Measurements from ENCODE around the gene HDAC4. TPM values are rescaled to one million over a fixed set of nuclear protein-coding genes. Genes with fewer than 3 reads are reported as not detected.

HDAC4 gene
- total and polyA plus RNA-seq, 2 donors from 2014 or later = 2.2 to 56.8 TPM

DNA sequence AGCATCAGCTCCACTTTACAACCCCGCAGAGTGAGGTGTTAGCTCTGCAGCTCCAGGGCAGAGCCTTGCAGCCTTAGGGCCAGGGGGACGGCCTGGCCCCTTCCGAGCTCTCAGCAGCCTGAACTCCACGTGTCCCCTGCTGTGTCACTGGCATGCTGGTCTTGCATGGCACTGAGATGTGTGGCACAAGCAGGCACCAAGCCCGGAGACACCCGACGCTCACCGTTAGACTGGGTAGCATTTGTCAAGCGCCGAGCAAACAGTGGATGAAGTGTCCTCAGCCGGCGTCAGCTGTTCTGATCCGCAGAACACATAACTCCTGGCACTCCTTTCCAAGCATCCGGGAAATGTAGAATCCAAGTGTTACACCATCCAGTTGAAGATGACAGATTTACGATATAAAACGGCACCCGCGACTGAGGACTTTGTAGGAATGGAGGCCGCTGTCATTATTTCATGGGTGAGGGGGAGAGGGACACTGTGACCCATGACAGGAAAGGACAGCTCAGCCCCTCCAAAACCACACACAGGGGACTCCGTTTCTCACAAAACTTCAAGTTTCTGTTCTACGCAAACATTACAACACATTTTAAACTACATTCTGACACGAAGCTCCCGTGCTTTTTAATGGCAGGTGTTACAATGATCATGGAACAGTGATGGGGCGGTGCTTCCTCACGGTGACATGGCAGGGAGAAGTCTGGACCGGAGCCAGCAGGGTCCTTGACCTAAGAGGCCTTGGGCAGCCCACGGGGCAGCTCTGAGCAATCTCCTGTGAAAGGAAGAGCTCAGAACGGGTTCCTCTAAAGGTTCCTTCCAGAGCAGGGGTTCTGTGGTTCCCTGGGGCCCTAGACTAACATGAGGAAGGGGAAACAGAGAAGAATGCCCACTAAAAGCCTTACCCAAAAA is 89.4 kb downstream of the HDAC4 start:
- TF ChIP-seq, protein P1, sequence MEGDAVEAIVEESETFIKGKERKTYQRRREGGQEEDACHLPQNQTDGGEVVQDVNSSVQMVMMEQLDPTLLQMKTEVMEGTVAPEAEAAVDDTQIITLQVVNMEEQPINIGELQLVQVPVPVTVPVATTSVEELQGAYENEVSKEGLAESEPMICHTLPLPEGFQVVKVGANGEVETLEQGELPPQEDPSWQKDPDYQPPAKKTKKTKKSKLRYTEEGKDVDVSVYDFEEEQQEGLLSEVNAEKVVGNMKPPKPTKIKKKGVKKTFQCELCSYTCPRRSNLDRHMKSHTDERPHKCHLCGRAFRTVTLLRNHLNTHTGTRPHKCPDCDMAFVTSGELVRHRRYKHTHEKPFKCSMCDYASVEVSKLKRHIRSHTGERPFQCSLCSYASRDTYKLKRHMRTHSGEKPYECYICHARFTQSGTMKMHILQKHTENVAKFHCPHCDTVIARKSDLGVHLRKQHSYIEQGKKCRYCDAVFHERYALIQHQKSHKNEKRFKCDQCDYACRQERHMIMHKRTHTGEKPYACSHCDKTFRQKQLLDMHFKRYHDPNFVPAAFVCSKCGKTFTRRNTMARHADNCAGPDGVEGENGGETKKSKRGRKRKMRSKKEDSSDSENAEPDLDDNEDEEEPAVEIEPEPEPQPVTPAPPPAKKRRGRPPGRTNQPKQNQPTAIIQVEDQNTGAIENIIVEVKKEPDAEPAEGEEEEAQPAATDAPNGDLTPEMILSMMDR (IDR thresholded peaks at IDR 0.05; ENCODE audit: borderline replicate concordance, extremely low read depth, insufficient read depth) = no peak
- Histone ChIP-seq H3K27ac (ENCODE audit: low read depth in 2 of 2, low read length in 2 of 2) (no peak overlapping the region), H3K36me3 (ENCODE audit: control insufficient read depth in 2 of 3, insufficient read depth in 3 of 3, low read length in 3 of 3) (no peaks in the 10 kb centered on the region), H3K4me3 (ENCODE audit: low read length in 3 of 3) (no peak overlapping the region), H3K9ac (ENCODE audit: low read length in 3 of 3) (no peak overlapping the region), H3K27me3 (ENCODE audit: control insufficient read depth, insufficient read depth, low read length) (no peaks in the 10 kb centered on the region), H3K9me3 (ENCODE audit: control insufficient read depth in 2 of 3, insufficient read depth in 1 of 3, low read length in 3 of 3) (no peaks in the 10 kb centered on the region), H3K4me1 (ENCODE audit: control insufficient read depth in 2 of 3, insufficient read depth in 2 of 3, low read depth in 1 of 3, low read length in 3 of 3) (peaks cover 0 to 13% (median 5%) of the 10 kb centered on the region in 3 donors)
- intact Hi-C loops (cut with DNase I) = no loop called here
- FAIRE-seq (no peak), DNase-seq (peak in 3 of 5 donors; percentile 44 to 85 (median 80))

DNA sequence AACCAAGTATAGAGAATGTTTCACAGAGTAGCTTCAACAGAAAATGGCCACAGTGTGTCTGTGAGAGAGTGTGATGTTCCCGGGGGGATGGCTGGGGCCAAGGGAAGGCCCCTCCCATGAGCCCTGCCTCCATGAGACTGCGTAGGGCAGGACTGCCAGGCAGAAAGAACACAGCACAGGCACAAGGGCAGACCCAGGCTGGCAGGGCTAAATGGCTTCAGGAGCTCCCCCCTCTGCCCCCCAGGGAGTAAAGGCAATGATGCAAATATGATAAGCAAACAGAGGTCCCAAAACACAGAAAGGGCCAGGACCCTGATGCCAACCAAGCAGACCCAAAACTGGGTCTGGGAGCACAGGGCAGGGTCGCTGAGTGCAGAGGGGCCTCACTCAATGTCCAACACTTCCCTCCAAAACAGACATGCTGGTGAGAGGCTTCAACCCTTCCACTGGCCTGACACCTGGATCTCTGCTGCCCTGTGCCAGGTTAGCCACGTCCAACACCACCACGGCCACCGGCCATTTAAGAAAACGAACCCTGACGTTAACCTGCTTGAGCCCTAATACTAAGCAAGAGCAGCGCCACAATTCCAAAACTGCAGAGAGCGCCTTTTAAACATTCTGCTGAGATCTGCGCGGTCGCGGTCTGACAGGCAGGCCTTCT is 90.3 kb downstream of the HDAC4 start:
- FAIRE-seq = no peak
- H3K9ac ChIP-seq (ENCODE audit: low read length in 3 of 3) = no peak overlapping the region
- H3K4me1 ChIP-seq (ENCODE audit: control insufficient read depth in 2 of 3, insufficient read depth in 2 of 3, low read depth in 1 of 3, low read length in 3 of 3) = peaks cover 0 to 13% (median 5%) of the 10 kb centered on the region in 3 donors
- no peaks in the 10 kb centered on the region for H3K27me3 ChIP-seq (ENCODE audit: control insufficient read depth, insufficient read depth, low read length)
- TF ChIP-seq, protein P1 (IDR thresholded peaks at IDR 0.05; ENCODE audit: borderline replicate concordance, extremely low read depth, insufficient read depth) = no peak
- H3K36me3 ChIP-seq (ENCODE audit: control insufficient read depth in 2 of 3, insufficient read depth in 3 of 3, low read length in 3 of 3) = no peaks in the 10 kb centered on the region
- no peaks in the 10 kb centered on the region for H3K9me3 ChIP-seq (ENCODE audit: control insufficient read depth in 2 of 3, insufficient read depth in 1 of 3, low read length in 3 of 3)
- H3K4me3 ChIP-seq (ENCODE audit: low read length in 3 of 3) = no peak overlapping the region
- DNase-seq = peak in 1 of 5 donors; percentile 19
- no peak overlapping the region for H3K27ac ChIP-seq (ENCODE audit: low read depth in 2 of 2, low read length in 2 of 2)
- intact Hi-C loops (cut with DNase I) = no loop called here

DNA sequence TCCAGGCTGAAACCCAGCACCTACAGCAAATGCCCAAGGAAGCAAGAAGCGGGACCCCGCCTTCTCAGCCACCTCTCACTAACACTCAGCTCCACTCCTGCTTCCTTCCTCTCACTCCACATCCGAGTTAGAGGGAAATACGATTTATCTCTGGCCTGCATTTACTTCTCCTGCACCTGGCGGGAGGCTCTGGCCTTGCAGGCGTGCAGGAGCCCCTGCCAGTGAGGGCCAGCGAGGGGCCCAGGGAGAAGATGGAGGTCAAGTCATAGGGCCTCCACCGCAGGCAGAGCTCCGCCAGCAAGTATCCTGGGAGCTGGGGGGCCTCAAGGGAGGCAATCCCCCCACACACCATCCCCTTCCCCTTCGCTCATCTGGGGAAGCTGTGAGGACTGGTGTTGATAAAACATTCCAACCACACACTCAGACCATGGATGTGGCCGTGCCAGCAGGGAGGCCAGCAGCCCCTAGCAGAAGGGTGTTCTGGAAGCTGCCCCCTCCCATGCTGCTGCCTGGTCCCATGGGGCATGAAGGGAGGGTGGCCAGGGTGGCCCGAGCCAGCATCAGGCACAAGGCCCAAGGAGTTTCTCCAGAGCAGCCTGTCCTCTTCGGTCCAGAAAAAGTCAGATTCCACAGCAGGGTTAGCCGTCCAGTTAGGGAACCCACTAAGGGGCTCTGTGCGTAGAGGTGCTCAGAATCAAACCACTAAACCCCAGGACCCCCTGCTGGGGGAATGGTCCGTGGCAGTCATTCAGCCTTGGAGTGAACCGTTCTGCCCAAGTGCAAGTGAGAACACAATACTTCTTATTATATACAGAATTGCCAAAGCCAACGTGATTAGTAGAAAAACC is 91.2 kb downstream of the HDAC4 start:
- no peak overlapping the region for H3K9ac ChIP-seq (ENCODE audit: low read length in 3 of 3)
- peak in 2 of 5 donors; percentile 23 to 58 for DNase-seq
- peaks cover 0 to 17% (median 5%) of the 10 kb centered on the region in 3 donors for H3K4me1 ChIP-seq (ENCODE audit: control insufficient read depth in 2 of 3, insufficient read depth in 2 of 3, low read depth in 1 of 3, low read length in 3 of 3)
- no peaks in the 10 kb centered on the region for H3K9me3 ChIP-seq (ENCODE audit: control insufficient read depth in 2 of 3, insufficient read depth in 1 of 3, low read length in 3 of 3)
- H3K4me3 ChIP-seq (ENCODE audit: low read length in 3 of 3) = peak overlapping the region in 2 of 3 donors; percentile 39 to 45
- H3K27me3 ChIP-seq (ENCODE audit: control insufficient read depth, insufficient read depth, low read length) = no peaks in the 10 kb centered on the region
- H3K36me3 ChIP-seq (ENCODE audit: control insufficient read depth in 2 of 3, insufficient read depth in 3 of 3, low read length in 3 of 3) = no peaks in the 10 kb centered on the region
- intact Hi-C loops (cut with DNase I) = no loop called here
- H3K27ac ChIP-seq (ENCODE audit: low read depth in 2 of 2, low read length in 2 of 2) = no peak overlapping the region
- TF ChIP-seq, protein P1 (IDR thresholded peaks at IDR 0.05; ENCODE audit: borderline replicate concordance, extremely low read depth, insufficient read depth) = no peak
- FAIRE-seq = no peak
